RWPE2 (cell line): ENCODE data around the gene CHKA.
A peak's percentile ranks its signal among the peaks of the same experiment; 100 is the strongest.

ENCODE experiments used
- ATAC-seq: fragments of 200-7000 bp; cut with Tn5 transposase; 3 replicates; pipeline ENCODE4 v1.9.1; 2021; ENCODE audit warnings: low read depth
- DNase-seq: peaks from one replicate; pipeline ENCODE4 v3.0.0-alpha.2; 2020; ENCODE audit warnings: low spot score
- H3K27ac ChIP-seq: fragments of 450-650 bp; 2 replicates; pipeline ENCODE4 v1.5.1; 2017; ENCODE audit warnings: mild to moderate bottlenecking; ENCODE audit not compliant: poor library complexity, severe bottlenecking
- H3K27me3 ChIP-seq: fragments of 250-450 bp; sonication (Bioruptor Pico); 2 replicates; pipeline ENCODE4 v1.5.1; 2021; ENCODE audit warnings: mild to moderate bottlenecking, moderate library complexity; ENCODE audit not compliant: insufficient read depth, poor library complexity, severe bottlenecking
- H3K36me3 ChIP-seq: fragments of 250-450 bp; sonication (Bioruptor Pico); 2 replicates; pipeline ENCODE4 v1.5.1; 2020; ENCODE audit warnings: low read depth, mild to moderate bottlenecking, moderate library complexity
- H3K4me1 ChIP-seq: fragments of 250-450 bp; sonication (Bioruptor Pico); 2 replicates; pipeline ENCODE4 v1.5.1; 2021; ENCODE audit warnings: mild to moderate bottlenecking, moderate library complexity; ENCODE audit not compliant: insufficient read depth, poor library complexity, severe bottlenecking
- H3K4me3 ChIP-seq: fragments of 250-450 bp; sonication (Bioruptor Pico); 2 replicates; pipeline ENCODE4 v1.5.1; 2021; ENCODE audit warnings: mild to moderate bottlenecking, moderate library complexity; ENCODE audit not compliant: severe bottlenecking
- H3K9me3 ChIP-seq: fragments of 250-450 bp; sonication (Bioruptor Pico); 2 replicates; pipeline ENCODE4 v1.5.1; 2021; ENCODE audit warnings: mild to moderate bottlenecking, moderate library complexity; ENCODE audit not compliant: severe bottlenecking
- CTCF ChIP-seq: fragments of 450-650 bp; IDR thresholded peaks from one replicate; pipeline ENCODE4 v1.5.1; 2017; ENCODE audit warnings: mild to moderate bottlenecking, moderate library complexity; ENCODE audit not compliant: poor library complexity, severe bottlenecking

The CHKA gene

GRCh38 chr11:68008381-68009337, 112.5 kb downstream of the CHKA start:
- no peak for TF ChIP-seq CTCF

GRCh38 chr11:68007498-68008380, 113.4 kb downstream of the CHKA start:
- no peaks in the 10 kb centered on the region for H3K27me3 ChIP-seq
- H3K27ac ChIP-seq, result no peak overlapping the region
- ATAC-seq, result no peak
- DNase-seq, result peak; percentile 52
- TF ChIP-seq CTCF, result no peak
- H3K36me3 ChIP-seq, result no peaks in the 10 kb centered on the region
- peaks cover 35% of the 10 kb centered on the region for H3K4me1 ChIP-seq
- no peaks in the 10 kb centered on the region for H3K9me3 ChIP-seq
- no peak overlapping the region for H3K4me3 ChIP-seq

More at GRCh38 chr11:68008381-68009337, 112.5 kb downstream of the CHKA start:
- Histone ChIP-seq H3K36me3 (no peaks in the 10 kb centered on the region), H3K4me1 (peaks cover 42% of the 10 kb centered on the region), H3K4me3 (no peak overlapping the region), H3K27me3 (no peaks in the 10 kb centered on the region), H3K9me3 (no peaks in the 10 kb centered on the region), H3K27ac (peak overlapping the region; percentile 94)
- DNase-seq (peak; percentile 48), ATAC-seq (no peak)

GRCh38 chr11:68006606-68007166, 114.5 kb downstream of the CHKA start:
- H3K27me3 ChIP-seq, result no peaks in the 10 kb centered on the region
- peaks cover 24% of the 10 kb centered on the region for H3K4me1 ChIP-seq
- no peaks in the 10 kb centered on the region for H3K9me3 ChIP-seq
- no peaks in the 10 kb centered on the region for H3K36me3 ChIP-seq
- ATAC-seq (no peak), DNase-seq (no peak)
- TF ChIP-seq CTCF, result no peak
- no peak overlapping the region for H3K27ac ChIP-seq
- H3K4me3 ChIP-seq, result no peak overlapping the region

- peaks cover 13% of the 10 kb centered on the region for H3K4me1 ChIP-seq
- H3K27ac ChIP-seq, result peak overlapping the region; percentile 35
These were observed 116.4 kb downstream of the CHKA start for GRCh38 chr11:68004551-68005335.

More at GRCh38 chr11:68004551-68005335, 116.4 kb downstream of the CHKA start:
- TF ChIP-seq CTCF, result no peak
- Histone ChIP-seq H3K27me3 (no peaks in the 10 kb centered on the region), H3K36me3 (no peaks in the 10 kb centered on the region), H3K9me3 (no peaks in the 10 kb centered on the region), H3K4me3 (peak overlapping the region; percentile 42)
- ATAC-seq (no peak), DNase-seq (peak; percentile 47)
